ENCODE measurements around the gene PLK1. TPM values are rescaled to one million over a fixed set of nuclear protein-coding genes. Genes with fewer than 3 reads are reported as not detected.

Gene PLK1
- total and polyA plus RNA-seq, 4 donors: 1.9 to 3.6 (median 3.2) TPM

DNA sequence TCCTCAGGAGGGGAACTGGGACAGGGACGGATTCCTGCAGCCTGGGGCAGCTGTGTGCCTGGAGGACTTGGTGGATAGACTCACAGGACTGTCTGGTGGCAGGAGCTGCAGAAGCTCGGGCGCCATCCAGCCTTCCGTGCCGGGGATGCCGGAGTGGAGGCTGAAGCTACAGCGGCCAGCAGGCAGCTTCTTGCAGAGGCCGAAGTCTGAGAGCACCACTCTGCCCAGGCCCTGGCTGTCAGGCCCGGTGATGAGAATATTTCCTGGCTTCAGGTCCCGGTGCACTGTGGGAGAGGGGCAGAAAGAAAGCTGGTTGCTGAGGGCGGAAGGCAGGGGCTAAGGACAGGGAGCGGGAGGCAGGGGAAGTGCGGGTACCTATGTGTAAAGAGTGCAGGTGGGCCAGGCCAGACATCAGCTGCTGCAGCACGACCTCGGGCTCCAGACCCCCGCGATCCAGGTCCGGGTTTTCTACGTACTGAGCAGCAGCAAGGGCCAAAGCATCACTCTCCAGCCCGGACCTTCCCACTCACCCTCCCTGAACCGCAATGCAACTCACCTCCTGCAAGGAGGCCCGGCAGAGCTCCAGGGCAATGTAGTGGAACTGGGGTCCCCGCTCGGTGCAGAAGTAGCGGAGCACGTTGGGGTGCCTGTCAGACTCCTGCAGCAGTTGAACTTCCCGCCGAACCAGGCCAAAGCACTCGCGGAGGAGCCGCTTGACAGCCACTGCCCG lies 16.1 kb downstream of the PLK1 start:
- Histone ChIP-seq H3K27me3 (ENCODE audit: control insufficient read depth in 3 of 3, insufficient read depth in 3 of 3, low read length in 2 of 3) (peaks cover 0 to 2% (median 0%) of the 10 kb centered on the region in 3 donors), H3K36me3 (ENCODE audit: control insufficient read depth in 4 of 4, insufficient read depth in 4 of 4, low read length in 4 of 4) (peaks cover 4 to 15% (median 10%) of the 10 kb centered on the region in 4 donors), H3K4me1 (ENCODE audit: control insufficient read depth in 5 of 5, insufficient read depth in 5 of 5, low read length in 5 of 5) (peaks cover 0 to 8% (median 0%) of the 10 kb centered on the region in 5 donors), H3K9ac (ENCODE audit: insufficient read depth in 1 of 2, low read length in 2 of 2) (no peak overlapping the region), H3K9me3 (ENCODE audit: control insufficient read depth in 4 of 4, insufficient read depth in 3 of 4, low read length in 3 of 4) (peaks cover 0 to 5% (median 0%) of the 10 kb centered on the region in 4 donors), H3K4me3 (no peak overlapping the region), H3K27ac (ENCODE audit: low read depth in 1 of 2, low read length in 1 of 2) (no peak overlapping the region)
- TF ChIP-seq, protein P1, sequence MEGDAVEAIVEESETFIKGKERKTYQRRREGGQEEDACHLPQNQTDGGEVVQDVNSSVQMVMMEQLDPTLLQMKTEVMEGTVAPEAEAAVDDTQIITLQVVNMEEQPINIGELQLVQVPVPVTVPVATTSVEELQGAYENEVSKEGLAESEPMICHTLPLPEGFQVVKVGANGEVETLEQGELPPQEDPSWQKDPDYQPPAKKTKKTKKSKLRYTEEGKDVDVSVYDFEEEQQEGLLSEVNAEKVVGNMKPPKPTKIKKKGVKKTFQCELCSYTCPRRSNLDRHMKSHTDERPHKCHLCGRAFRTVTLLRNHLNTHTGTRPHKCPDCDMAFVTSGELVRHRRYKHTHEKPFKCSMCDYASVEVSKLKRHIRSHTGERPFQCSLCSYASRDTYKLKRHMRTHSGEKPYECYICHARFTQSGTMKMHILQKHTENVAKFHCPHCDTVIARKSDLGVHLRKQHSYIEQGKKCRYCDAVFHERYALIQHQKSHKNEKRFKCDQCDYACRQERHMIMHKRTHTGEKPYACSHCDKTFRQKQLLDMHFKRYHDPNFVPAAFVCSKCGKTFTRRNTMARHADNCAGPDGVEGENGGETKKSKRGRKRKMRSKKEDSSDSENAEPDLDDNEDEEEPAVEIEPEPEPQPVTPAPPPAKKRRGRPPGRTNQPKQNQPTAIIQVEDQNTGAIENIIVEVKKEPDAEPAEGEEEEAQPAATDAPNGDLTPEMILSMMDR (IDR thresholded peaks at IDR 0.05; ENCODE audit: control extremely low read depth, extremely low read depth): no peak
- ATAC-seq (ENCODE audit: insufficient read depth, low FRiP score) (no peak), DNase-seq (peak; percentile 18 to 48 (median 26))
- 18 to 21% methylated on average over 32 of the region's 32 CpGs for WGBS, 2 donors

DNA sequence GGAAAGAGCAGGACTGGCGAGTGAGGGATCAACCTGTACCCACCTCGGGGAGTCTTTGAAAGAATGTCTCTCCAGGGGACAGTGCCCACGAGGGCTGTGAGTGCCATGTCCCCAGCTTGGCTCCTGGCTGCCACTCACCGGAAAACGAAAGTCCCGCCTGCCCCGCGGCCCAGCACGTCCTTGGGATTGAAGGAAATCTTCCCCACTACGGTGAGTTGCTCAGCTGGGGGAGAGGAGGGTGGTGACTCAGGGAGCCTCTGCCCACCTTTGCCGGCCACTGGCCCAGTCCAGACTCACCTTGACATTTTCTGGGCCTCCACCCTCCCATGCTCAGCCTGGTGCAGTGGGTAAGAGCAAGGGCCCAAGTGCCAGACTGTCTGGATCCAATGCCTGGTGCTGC lies 17.1 kb downstream of the PLK1 start:
- peaks cover 0 to 10% (median 5%) of the 10 kb centered on the region in 4 donors for H3K36me3 ChIP-seq (ENCODE audit: control insufficient read depth in 4 of 4, insufficient read depth in 4 of 4, low read length in 4 of 4)
- no peak overlapping the region for H3K27ac ChIP-seq (ENCODE audit: low read depth in 1 of 2, low read length in 1 of 2)
- peaks cover 0 to 5% (median 0%) of the 10 kb centered on the region in 4 donors for H3K9me3 ChIP-seq (ENCODE audit: control insufficient read depth in 4 of 4, insufficient read depth in 3 of 4, low read length in 3 of 4)
- H3K9ac ChIP-seq (ENCODE audit: insufficient read depth in 1 of 2, low read length in 2 of 2): no peak overlapping the region
- ATAC-seq (ENCODE audit: insufficient read depth, low FRiP score) (no peak), DNase-seq (no peak)
- peaks cover 0 to 2% (median 0%) of the 10 kb centered on the region in 3 donors for H3K27me3 ChIP-seq (ENCODE audit: control insufficient read depth in 3 of 3, insufficient read depth in 3 of 3, low read length in 2 of 3)
- peaks cover 0 to 8% (median 0%) of the 10 kb centered on the region in 5 donors for H3K4me1 ChIP-seq (ENCODE audit: control insufficient read depth in 5 of 5, insufficient read depth in 5 of 5, low read length in 5 of 5)
- TF ChIP-seq, protein P1 (IDR thresholded peaks at IDR 0.05; ENCODE audit: control extremely low read depth, extremely low read depth): no peak
- no peak overlapping the region for H3K4me3 ChIP-seq
- 83 to 85% methylated on average over 11 of the region's 11 CpGs for WGBS, 2 donors

DNA sequence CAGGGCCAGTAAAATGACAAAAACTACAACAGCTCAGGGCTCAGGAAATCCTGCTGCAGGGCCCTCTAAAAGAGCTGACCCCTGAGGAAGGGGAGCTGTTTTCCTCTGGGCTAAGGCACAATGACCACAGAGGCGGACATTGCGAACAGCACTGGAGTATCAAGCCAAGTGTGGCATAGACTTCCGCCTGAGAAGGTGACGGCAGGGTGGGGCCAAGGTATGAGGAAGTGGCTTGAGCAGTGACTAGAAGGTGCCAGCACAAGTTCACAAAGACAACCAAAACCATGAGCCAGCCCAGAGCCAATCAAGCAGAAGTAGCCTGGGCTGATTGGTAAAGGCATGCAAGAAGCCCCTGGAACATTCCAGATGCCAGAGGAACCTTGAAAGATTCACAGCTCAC lies 20.4 kb downstream of the PLK1 start:
- no peak overlapping the region for H3K4me3 ChIP-seq
- peaks cover 0 to 4% (median 1%) of the 10 kb centered on the region in 4 donors for H3K9me3 ChIP-seq (ENCODE audit: control insufficient read depth in 4 of 4, insufficient read depth in 3 of 4, low read length in 3 of 4)
- TF ChIP-seq, protein P1 (IDR thresholded peaks at IDR 0.05; ENCODE audit: control extremely low read depth, extremely low read depth): no peak
- peaks cover 0 to 3% (median 0%) of the 10 kb centered on the region in 3 donors for H3K27me3 ChIP-seq (ENCODE audit: control insufficient read depth in 3 of 3, insufficient read depth in 3 of 3, low read length in 2 of 3)
- peaks cover 0 to 8% (median 0%) of the 10 kb centered on the region in 5 donors for H3K4me1 ChIP-seq (ENCODE audit: control insufficient read depth in 5 of 5, insufficient read depth in 5 of 5, low read length in 5 of 5)
- H3K27ac ChIP-seq (ENCODE audit: low read depth in 1 of 2, low read length in 1 of 2): no peak overlapping the region
- ATAC-seq (ENCODE audit: insufficient read depth, low FRiP score) (no peak), DNase-seq (no peak)
- H3K9ac ChIP-seq (ENCODE audit: insufficient read depth in 1 of 2, low read length in 2 of 2): no peak overlapping the region
- H3K36me3 ChIP-seq (ENCODE audit: control insufficient read depth in 4 of 4, insufficient read depth in 4 of 4, low read length in 4 of 4): no peaks in the 10 kb centered on the region
- 61 to 75% methylated on average over 4 of the region's 4 CpGs for WGBS, 2 donors
